ENCODE results near the gene RNASE8.

Gene RNASE8

GRCh38 chr14:21050597-21050996 lies 7.0 kb upstream of the RNASE8 start:
- no peak for DNase-seq (ENCODE audit: extremely low read depth in 1 of 2, low read depth in 1 of 2)

GRCh38 chr14:21053184-21054122 lies 4.2 kb upstream of the RNASE8 start:
- DNase-seq (ENCODE audit: extremely low read depth in 1 of 2, low read depth in 1 of 2) = no peak

- DNase-seq (ENCODE audit: extremely low read depth in 1 of 2, low read depth in 1 of 2) = no peak
These were observed 3.4 kb upstream of the RNASE8 start for GRCh38 chr14:21054123-21054767.

- DNase-seq (ENCODE audit: extremely low read depth in 1 of 2, low read depth in 1 of 2) = no peak
These were observed 2.9 kb upstream of the RNASE8 start for GRCh38 chr14:21054768-21055145.

- DNase-seq (ENCODE audit: extremely low read depth in 1 of 2, low read depth in 1 of 2) = no peak
These were observed 2.0 kb upstream of the RNASE8 start for GRCh38 chr14:21055432-21056117.

- DNase-seq (ENCODE audit: extremely low read depth in 1 of 2, low read depth in 1 of 2) = no peak
These were observed 980 bp upstream of the RNASE8 start for GRCh38 chr14:21056520-21057163.

GRCh38 chr14:21058903-21059302 lies 1.3 kb downstream of the RNASE8 start:
- DNase-seq (ENCODE audit: extremely low read depth in 1 of 2, low read depth in 1 of 2) = no peak

- DNase-seq (ENCODE audit: extremely low read depth in 1 of 2, low read depth in 1 of 2) = no peak
These were observed 2.4 kb downstream of the RNASE8 start for GRCh38 chr14:21059842-21060613.

- no peak for DNase-seq (ENCODE audit: extremely low read depth in 1 of 2, low read depth in 1 of 2)
These were observed 3.2 kb downstream of the RNASE8 start for GRCh38 chr14:21060614-21061346.

GRCh38 chr14:21061347-21061668 lies 3.7 kb downstream of the RNASE8 start:
- no peak for DNase-seq (ENCODE audit: extremely low read depth in 1 of 2, low read depth in 1 of 2)

GRCh38 chr14:21063479-21063878 lies 5.9 kb downstream of the RNASE8 start:
- no peak for DNase-seq (ENCODE audit: extremely low read depth in 1 of 2, low read depth in 1 of 2)

- DNase-seq (ENCODE audit: extremely low read depth in 1 of 2, low read depth in 1 of 2) = no peak
These were observed 9.4 kb downstream of the RNASE8 start for GRCh38 chr14:21066882-21067502.

GRCh38 chr14:21068521-21069387 lies 11.1 kb downstream of the RNASE8 start:
- DNase-seq (ENCODE audit: extremely low read depth in 1 of 2, low read depth in 1 of 2) = no peak

GRCh38 chr14:21069388-21070082 lies 11.9 kb downstream of the RNASE8 start:
- DNase-seq (ENCODE audit: extremely low read depth in 1 of 2, low read depth in 1 of 2) = no peak

GRCh38 chr14:21070083-21070609 lies 12.5 kb downstream of the RNASE8 start, which contains the start of gene ARHGEF40:
TSS of gene ARHGEF40 (plus strand) at chr14:21070304. CDS start at chr14:21070397, 93 bp downstream.
- DNase-seq (ENCODE audit: extremely low read depth in 1 of 2, low read depth in 1 of 2) = no peak

- DNase-seq (ENCODE audit: extremely low read depth in 1 of 2, low read depth in 1 of 2) = no peak
These were observed 13.1 kb downstream of the RNASE8 start for GRCh38 chr14:21070610-21071224.
